ENCODE results near the gene PTGES3.
"Not testable (repeated sequence)": the region's sequence is repeated elsewhere in the genome, so short reads cannot be mapped to it uniquely, and the experiment has no call there.

Gene PTGES3, protein sequence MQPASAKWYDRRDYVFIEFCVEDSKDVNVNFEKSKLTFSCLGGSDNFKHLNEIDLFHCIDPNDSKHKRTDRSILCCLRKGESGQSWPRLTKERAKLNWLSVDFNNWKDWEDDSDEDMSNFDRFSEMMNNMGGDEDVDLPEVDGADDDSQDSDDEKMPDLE

DNA sequence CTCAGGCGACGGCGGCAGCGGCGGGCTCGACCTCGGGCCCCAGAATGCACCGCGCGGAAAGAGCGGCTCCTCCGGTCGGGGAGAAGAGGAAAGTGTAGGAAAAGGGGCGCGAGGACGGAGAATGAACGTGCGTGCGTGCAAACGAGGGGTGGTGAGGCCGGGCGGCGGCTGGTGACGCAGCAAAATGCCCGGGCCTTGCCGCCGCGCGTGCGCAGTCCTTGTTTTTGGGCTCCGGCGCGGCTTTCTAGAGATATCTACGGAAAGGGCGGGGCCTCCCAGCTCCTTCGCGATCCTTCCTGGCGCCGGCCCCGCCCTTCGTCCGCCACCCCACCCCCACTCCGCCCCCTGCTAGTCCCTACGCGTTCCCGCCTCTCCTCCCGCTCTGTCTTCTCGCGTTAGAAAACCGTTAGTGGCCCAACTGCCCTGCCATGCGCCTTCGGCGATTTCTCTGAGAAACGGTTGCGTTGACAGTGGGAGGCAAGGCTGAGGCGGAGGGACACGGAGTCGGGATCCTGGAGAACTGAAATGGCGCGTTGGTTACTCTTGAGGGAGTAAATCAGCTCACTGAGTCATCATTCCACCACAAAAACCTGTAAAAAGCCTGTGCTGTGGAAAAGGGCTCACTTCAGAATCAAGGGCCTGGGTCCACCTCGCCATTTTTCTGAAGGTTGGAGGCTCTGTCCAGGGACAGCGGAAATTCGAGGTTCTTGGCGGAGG, at the start of gene PTGES3:
TSS of gene PTGES3 (minus strand) at position 156 of the 717 bp plus-strand sequence. CDS start 285 bp downstream, outside the sequence.
- DNase-seq: peak; percentile 98

DNA sequence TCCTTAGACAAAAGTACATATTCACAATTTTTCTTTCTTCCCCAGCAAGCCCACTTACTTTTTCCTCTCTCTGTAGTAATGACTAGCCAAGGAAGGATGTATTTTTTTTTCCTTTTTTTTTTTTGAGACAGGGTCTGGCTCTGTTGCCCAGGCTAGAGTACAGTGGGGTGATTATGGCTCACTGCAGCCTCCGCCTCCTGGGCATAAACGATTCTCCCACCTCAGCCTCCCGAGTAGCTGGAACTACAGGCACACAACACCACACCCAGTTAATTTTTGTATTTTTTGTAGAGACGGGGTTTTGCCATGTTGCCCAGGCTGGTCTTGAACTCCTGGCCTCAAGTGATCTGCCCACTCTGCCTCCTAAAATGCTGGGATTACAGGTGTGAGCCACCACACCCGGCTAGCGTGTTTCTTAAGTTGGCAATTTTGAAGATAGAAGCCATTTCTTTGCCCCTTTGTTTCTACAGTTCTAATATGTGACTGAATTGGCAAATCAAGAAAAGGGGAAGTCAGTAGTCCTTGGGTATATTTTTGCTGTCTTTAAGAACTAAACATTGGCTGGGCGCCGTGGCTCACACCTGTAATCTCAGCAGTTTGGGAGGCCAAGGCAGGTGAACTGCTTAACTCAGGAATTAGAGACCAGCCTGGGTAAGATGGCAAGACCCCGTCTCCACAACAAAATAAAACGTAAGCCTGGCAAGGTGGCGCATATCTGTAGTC, 40.2 kb upstream of the PTGES3 start:
- no peak for DNase-seq

DNA sequence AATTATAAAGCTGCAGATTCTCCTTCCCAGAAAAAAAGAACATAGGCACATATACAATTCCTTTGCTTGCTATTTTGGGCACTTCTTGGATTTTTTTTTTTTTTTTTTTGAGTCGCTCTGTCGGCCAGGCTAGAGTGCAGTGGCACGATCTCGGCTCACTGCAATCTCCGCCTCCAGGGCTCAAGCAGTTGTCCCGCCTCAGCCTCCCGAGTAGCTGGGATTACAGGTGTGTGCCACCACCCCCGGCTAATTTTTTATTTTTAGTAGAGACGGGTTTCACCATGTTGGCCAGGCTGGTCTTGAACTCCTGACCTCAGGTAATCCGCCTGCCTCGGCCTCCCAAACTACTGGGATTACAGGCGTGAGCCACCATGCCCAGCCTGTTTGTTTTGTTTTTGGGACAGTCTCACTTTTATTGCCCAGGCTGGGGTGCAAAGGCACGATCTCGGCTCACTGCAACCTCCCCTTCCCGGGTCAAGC, 38.2 kb upstream of the PTGES3 start:
- not testable (repeated sequence) for DNase-seq

DNA sequence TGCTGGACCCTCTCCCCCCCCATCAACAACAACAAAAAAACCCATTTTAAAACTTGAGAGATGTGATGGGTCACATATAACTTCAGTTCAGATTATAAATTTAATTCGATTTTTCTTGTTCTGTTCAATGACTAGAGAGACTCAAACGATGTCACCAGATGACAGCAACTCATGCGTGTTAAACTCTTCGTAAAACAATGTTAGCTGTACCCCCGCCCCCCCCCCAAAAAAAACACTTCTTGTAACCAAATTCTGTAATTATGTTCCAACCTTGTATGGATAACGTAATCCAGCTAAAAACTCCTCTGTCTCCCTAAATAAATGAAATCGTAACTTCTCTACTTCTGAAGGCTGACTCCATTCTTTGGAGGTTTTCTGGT, 37.6 kb upstream of the PTGES3 start:
- DNase-seq: no peak

DNA sequence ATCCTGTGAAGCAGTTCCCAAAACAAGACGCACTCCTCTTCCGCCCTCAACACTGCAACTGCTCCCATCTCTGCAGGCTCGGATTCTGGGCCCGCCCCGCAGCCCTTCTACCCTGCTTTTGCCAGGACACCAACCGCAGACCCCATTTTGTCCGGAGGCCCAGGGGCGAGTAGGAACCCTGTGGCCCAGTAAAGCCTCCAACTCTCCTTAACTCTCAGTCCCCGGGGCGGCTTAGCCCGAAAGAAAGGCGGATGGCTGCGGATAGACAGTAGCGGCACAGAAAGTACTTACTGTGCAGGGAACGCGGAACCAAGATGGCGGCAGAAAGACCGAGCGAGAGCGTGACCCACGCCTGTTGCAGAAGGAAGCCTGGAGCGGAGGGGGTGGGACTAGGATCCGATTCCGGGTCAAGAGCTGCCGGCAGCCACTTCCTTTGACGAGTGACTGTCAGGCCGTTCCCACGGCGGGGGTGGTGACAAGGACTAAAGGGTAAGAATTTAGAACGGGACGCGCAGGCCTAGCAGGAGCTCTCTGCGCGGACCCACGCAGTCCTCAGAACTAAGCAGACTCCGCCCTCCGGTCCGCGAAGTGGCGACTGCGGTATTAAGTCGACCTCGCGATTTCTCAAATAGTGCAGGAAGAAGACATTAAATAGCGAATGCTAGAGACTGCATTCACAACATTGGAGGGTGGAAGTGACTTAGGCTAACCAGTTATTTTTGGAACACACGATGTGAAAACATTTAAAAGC, 37.1 kb upstream of the PTGES3 start, which contains the start of gene NACA:
TSS of gene NACA (minus strand) at position 328 of the 751 bp plus-strand sequence. CDS start 778 bp downstream, outside the sequence.
- DNase-seq: peak; percentile 98

DNA sequence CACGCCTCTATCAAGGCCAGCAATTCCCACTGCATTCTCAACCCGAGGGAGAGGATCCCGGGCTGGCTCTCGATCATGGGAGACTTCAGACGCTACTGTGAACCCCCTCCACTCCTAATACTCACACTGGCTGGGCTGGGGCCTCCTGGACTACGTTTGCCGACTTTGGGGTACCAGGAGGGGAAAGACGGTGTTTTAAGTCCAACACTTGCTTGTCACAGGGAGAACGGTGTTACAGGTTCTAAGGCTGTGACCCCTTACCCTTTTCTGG, 36.6 kb upstream of the PTGES3 start:
- no peak for DNase-seq

DNA sequence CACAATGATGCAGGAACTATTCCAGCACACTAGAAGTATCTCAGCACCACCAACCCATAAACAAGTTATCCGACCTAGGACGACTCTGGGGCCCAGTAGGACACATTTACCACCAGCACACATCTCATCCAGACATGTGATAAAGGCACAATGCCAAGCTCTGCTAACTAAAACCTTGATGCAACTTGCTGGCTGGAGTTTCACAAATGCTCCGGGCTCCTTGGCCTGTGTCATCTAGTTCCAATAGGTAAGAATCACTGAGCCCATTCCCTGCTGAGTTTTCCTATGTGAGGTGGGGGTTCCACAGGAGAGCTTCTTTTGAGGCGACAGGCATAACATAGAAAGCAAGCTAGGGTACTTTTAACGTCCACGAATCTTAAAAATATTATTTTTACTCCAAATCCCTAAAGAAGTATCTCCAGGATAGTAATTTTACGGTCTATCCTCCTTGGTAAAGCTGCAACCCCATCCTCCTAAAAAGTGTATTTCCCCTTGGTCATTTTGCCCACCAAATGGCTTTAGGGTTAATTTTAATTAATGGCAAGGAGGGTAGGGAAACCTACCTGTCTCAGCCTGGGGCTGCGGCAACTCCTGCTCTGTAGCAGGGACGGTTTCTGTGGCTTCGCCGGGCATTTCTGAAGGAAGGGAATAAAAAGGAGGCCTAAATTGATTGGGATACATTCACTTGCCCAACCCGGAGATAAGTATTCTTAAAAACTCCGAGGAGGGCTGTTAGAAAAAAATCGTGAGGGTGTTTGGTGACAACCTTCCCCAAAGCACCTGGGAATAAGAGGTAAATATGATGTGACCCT, 36.0 kb upstream of the PTGES3 start:
- DNase-seq: peak; percentile 13

DNA sequence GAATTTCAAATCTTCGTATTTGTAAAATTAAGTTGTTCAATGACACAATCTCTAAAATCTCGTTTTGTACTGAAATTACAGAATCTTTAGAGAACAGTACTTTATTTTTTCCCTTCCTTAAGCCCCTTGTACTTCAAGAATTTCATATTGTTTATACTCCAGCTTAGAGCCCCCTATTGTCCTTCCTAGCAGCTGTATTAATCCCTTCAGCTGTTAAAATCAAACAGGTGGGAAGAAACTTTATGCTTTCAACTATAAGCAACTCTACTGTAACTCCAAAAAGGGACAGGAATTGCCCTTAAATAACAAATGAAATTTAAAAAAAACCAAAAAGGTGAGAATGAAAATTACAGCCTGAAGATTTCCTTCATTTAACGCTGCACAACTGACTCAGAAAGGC, 35.3 kb upstream of the PTGES3 start:
- DNase-seq: no peak

DNA sequence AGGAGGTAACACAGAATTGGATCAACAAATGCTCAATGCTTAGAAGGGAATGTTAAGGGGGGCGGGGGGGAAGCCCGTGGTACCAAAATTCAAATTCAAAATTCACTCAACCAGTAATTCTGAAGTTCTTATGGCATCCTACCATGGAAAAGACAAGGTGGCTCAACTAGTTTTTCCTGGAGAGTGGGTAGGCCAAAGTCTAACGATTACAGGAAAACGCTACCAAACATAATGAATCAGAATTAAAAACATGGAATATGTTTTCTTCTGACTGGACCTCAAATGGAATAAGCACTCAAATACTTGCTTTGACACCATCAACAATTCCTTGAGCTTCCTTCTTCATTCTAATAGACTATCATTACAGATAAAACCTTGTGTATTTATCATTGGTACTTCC, 34.7 kb upstream of the PTGES3 start:
- no peak for DNase-seq

DNA sequence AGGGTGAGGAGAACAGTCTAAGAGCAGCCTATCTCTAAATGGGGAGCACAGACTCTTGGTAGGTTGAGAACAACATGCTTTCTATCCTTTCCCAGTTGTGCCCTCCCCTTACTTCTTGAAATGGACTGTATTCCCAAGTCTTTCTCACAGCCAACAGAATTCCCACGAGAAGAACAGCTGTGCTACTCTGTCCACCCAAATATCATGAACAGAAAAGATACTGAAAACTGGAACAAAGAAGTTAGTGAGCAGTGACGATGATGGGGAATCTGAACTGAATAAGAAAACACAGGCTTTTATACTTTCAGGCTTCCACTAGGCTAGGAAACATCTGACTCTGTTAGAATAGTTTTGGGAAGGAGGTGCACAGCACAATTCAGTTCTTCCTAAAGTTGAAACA, 33.6 kb upstream of the PTGES3 start:
- DNase-seq: no peak

DNA sequence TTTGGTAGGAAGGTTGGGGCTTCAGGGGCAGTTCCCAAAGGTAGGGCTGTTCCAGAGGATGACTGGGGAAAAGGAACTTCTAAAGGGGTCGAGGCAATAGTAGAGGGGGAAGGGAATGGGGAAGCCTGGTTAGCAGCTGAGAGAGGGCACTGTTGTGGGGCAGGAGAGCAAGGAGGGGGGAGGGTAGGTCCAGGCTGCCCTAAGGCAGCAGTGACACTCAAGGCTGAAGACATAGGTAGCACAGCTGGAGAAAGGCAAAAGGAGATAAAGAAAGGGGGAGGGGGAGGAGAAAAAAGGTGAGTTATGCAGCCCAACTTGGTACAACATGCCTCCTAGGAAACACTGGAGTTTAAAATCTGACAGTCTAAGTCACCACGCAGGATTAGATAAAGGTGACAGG, 33.1 kb upstream of the PTGES3 start:
- no peak for DNase-seq

DNA sequence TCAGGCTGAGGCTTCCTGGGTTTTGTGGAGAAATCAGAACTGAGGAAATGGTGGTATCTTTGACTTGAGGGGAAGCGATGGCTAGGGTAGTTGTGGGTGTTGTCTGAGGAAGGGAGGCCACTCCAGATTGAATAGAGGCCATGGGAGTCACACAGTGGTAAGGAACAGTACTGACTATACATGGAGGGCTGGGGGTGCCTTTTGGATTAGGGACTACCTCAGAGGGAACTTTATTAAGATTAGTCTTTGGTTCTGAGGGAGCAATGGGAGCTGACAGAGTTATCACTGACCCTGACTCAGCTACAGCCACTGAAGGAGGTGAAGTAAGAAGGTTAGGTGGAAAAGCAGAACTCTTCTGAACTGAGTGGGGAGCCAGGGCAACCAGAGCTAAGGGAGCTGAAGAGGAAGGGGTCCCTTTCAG, 32.7 kb upstream of the PTGES3 start:
- no peak for DNase-seq

DNA sequence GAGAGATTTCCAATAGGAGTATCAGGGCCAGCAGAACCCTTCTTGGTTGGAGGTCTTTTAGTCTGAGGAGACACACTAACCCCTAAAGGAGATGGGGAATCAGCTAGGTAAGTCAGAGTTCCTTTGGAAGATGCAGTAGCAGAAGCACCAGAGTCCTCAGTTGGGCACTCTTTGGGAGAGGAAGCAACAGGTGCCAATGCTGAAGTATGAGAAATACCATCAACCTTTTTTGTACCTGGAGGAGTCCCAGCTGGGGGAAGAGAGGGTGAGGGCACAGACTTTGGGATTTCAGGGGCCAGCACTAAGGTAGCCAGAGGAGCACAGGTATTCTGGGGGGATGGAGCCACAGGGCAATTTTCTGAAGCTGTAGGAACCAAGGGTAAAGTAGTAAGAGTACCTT, 31.0 kb upstream of the PTGES3 start:
- DNase-seq: no peak

DNA sequence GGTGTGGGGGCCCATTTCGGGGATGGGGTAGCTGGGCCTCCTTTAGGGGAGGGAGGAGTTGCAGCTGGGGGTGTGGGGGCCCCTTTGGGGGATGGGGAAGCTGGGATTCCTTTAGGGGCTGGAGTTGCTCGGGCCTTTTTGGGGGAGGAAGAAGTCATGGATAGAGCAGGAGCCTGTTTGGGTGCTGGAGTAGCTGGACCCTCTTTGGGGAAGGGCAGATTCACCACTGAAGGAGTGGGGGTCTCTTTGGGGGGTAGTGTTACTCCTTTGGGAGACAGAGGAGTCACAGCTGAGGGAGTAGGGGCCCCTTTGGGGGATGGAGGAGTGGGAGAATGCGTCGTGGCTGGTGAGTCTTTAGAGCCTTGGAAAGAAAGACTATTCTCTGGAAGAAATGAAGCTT, 30.6 kb upstream of the PTGES3 start:
- no peak for DNase-seq

DNA sequence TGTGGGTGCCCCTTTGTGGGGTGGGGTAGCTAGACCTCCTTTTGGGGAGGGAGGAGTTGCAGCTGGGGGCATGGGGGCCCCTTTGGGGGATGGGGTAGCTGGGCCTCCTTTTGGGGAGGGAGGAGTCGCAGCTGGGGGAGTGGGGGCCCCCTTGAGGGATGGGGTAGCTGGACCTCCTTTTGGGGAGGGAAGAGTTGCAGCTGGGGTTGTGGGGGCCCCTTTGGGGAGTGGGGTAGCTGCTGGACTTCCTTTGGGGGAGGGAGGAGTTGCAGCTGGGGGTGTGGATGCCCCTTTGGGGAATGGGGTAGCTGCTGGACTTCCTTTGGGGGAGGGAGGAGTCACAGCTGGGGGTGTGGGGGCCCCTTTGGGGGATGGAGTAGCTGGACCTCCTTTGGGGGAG, 30.1 kb upstream of the PTGES3 start:
- no peak for DNase-seq

DNA sequence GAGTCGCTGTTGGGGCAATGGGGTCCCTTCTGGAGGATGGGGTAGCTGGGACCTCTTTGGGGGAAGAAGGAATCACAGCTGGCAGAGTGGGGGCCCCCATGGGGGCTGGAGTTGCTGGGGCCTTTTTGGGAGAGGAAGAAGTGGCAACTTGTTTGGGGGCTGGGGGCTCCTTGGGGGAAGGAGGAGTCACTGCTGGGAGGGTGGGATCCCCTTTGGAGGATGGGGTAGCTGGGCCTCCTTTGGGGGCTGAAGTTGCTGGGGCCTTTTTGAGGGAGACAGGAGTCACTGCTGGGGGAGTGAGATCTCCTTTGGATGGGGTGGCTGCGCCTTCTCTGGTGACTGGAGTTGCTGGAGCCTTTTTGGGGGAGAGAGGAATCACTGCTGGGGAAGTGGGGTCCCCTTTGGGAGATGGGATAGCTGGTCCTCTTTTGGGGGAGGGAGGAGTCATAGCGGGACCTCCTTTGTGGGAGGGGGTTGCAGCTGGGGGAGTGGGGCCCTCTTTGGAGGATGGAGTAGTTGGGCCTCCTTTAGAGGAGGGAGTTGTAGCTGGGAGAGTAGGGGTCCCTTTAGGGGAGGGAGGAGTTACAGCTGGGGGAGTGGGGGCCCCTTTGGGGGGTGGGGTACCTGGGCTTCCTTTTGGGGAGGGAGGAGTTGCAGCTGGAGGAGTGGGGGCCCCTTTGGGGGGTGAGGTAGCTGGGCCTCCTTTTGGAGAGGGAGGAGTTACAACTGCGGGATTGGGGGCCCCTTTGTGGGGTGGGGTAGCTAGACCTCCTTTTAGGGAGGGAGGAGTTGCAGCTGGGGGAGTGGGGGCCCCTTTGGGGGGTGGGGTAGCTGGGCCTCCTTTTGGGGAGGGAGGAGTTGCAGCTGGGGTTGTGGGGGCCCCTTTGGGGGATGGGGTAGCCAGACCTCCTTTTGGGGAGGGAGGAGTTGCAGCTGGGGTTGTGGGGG, 29.1 kb upstream of the PTGES3 start:
- no peak for DNase-seq

DNA sequence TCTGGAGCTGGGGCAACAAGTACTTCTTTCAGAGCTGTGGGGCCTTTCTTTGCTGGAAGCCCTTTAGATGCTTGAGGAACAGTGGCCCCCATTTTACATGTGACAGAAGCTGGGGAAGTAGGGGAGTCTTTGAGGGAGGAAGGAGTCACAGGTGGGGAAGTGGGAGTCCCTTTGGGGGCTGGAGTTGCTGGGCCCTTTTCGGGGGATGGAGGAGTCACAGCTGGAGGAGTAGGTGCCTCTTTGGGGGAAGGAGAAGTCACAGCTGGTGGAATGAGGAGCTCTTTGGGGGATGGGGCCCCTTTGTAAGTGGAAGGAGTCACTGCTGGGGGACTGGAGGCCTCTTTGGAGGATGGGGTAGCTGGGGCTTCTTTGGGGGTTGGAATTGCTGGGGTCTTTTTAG, 28.4 kb upstream of the PTGES3 start:
- DNase-seq: no peak

DNA sequence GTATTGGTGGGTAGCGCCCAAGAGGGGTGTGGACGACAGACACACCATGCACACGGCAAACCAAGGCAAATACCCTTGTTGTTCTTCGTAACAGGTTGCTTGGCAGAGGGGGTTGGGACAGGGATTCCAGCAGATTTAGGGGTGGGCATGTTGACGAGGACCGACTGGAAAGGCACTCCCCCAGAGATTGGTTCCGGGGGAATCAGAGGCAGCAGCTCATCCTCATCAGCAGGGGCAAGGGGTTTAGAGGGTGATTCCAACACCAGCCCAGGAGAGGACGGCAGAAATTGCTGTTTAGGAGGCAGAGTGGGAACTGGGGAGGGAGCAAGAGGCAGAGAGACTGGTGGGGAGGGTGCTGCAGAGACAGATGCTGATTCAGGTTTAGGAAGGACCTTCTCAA, 27.7 kb upstream of the PTGES3 start:
- no peak for DNase-seq

DNA sequence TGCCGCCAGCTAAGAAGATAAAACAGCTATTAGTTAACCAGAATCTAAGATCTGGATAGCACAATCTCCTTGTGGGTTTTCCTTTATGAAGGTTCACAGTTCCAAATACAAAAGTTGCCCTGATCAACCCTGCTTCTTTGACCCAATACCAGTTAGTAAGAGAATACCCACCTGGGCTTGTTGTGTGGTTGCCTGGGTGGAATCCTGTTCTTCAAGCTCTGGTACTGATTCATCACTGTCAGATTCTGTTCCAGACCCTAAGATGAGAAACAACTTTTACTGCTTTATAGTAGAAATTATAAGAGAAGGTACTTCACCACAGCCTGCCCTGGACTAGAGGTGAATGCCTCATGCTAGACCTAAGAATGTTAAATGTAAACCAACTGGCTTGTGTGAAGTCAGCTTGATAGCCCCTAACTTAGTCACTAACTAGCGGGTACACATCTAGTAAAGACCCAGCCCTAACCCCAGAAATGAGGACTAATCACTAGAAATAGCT, 26.4 kb upstream of the PTGES3 start:
- no peak for DNase-seq

DNA sequence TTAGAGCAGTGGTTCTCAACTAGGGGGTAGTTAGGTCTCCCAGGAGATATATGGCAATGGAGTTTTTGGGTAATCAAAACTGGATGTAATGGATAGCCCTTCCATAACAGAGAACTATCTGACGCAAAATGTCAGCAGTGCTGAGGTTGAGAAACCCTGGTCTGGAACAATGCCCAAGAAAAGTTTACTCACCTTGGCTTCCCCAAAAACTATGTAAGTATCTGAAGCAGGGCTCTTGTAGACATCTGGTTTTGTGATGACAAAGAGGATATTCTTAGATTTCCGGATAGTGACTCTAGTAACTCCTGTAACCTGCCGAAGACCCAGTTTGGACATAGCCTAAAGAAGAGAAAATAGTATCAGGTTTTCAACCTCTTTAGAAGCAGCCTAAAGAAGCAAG, 25.3 kb upstream of the PTGES3 start:
- DNase-seq: no peak

DNA sequence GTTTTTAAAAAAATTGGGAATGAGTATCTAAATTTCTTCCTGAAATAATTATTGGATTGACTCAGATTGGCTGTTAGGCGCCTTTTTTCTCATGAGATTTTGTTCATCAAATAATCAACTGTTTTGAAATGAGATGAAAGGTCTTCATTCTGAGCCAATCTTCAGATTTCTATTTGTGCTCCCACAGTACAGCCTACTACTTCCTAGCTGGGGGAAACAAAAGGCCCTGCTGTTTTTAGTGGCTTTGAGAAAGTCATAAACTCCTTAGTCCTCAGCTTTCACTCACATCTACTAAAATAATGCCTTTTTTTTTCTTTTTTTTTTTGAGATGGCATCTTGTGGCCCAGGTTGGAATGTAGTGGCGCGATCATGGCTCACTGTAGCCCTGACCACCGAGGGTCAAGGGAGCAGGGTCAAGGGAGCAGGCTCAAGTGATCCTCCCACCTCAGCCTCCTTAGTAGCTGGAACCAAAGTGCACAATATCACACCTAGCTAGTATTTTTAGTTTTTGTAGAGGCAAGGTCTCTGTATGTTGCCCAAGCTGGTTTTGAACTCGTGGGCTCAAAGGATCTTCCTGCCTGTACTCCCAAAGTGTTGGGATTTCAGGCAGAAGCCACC, 21.8 kb upstream of the PTGES3 start:
- DNase-seq: no peak
